ENCODE data around the gene RXRB. TPM values are rescaled to one million over a fixed set of nuclear protein-coding genes. Genes with fewer than 3 reads are reported as not detected.
"Not testable (repeated sequence)": the region's sequence is repeated elsewhere in the genome, so short reads cannot be mapped to it uniquely, and the experiment has no call there.

Gene RXRB
- polyA plus RNA-seq (ENCODE audit: insufficient read length), result 65.6 TPM
- long read RNA-seq, donor 1, transcript RXRB-201 (10 exons, 2,908 nt), result major isoform, 9 of 118 reads
- long read RNA-seq, donor 1, partial matches to known transcripts, result 64 of 118 reads
- long read RNA-seq, donor 1, other reads (novel, unspliced or antisense), result 34 of 118 reads
- long read RNA-seq, donor 2, transcript RXRB-201 (10 exons, 2,908 nt), result major isoform, 5 of 50 reads
- long read RNA-seq, donor 2, partial matches to known transcripts, result 32 of 50 reads
- long read RNA-seq, donor 2, other reads (novel, unspliced or antisense), result 6 of 50 reads
- long read RNA-seq, donor 3, partial matches to known transcripts, result 51 of 81 reads
- long read RNA-seq, donor 3, other reads (novel, unspliced or antisense), result 22 of 81 reads
- long read RNA-seq, donor 4, result 0 reads
- long read RNA-seq, donor 5, transcript RXRB-201 (10 exons, 2,908 nt), result major isoform, 7 of 140 reads
- long read RNA-seq, donor 5, partial matches to known transcripts, result 98 of 140 reads
- long read RNA-seq, donor 5, other reads (novel, unspliced or antisense), result 30 of 140 reads
- long read RNA-seq, donor 6, partial matches to known transcripts, result 101 of 110 reads
- long read RNA-seq, donor 6, other reads (novel, unspliced or antisense), result 0 of 110 reads
- long read RNA-seq, donor 7, transcript RXRB-202 (10 exons, 2,846 nt), result major isoform, 9 of 17 reads
- long read RNA-seq, donor 7, partial matches to known transcripts, result 0 of 17 reads
- long read RNA-seq, donor 7, other reads (novel, unspliced or antisense), result 0 of 17 reads
- long read RNA-seq, donor 8, partial matches to known transcripts, result 21 of 28 reads
- long read RNA-seq, donor 8, other reads (novel, unspliced or antisense), result 5 of 28 reads

GRCh38 chr6:33200219-33201146 is at the start of gene RXRB, which contains the start of gene SLC39A7:
TSS of gene RXRB (minus strand) at chr6:33200665. CDS start at chr6:33200476, 189 bp downstream.
TSS of gene SLC39A7 (plus strand) at chr6:33200867. CDS start at chr6:33201246, 379 bp downstream.
- DNase-seq, result peak; percentile 100

GRCh38 chr6:33249732-33250630 is 49.5 kb upstream of the RXRB start:
- DNase-seq, result no peak

- peak; percentile 97 for DNase-seq
Measured at GRCh38 chr6:33248932-33249731, 48.7 kb upstream of the RXRB start.

- DNase-seq, result no peak
Measured at GRCh38 chr6:33248643-33248931, 48.1 kb upstream of the RXRB start.

- DNase-seq, result peak; percentile 92
Measured at GRCh38 chr6:33247977-33248642, 47.6 kb upstream of the RXRB start.

GRCh38 chr6:33243476-33243875 is 43.0 kb upstream of the RXRB start:
- no peak for DNase-seq

- no peak for DNase-seq
Measured at GRCh38 chr6:33241968-33242367, 41.5 kb upstream of the RXRB start.

- no peak for DNase-seq
Measured at GRCh38 chr6:33237741-33238140, 37.3 kb upstream of the RXRB start.

GRCh38 chr6:33236852-33237251 is 36.4 kb upstream of the RXRB start:
- DNase-seq, result no peak

GRCh38 chr6:33236328-33236727 is 35.9 kb upstream of the RXRB start:
- DNase-seq, result no peak

GRCh38 chr6:33235221-33235634 is 34.8 kb upstream of the RXRB start:
- DNase-seq, result peak; percentile 61

- DNase-seq, result not testable (repeated sequence)
Measured at GRCh38 chr6:33226503-33227120, 26.1 kb upstream of the RXRB start.

GRCh38 chr6:33217681-33218080 is 17.2 kb upstream of the RXRB start:
- no peak for DNase-seq

GRCh38 chr6:33217246-33217645 is 16.8 kb upstream of the RXRB start:
- DNase-seq, result no peak

- no peak for DNase-seq
Measured at GRCh38 chr6:33216117-33216649, 15.7 kb upstream of the RXRB start.

GRCh38 chr6:33215271-33216116 is 15.0 kb upstream of the RXRB start:
- DNase-seq, result no peak

GRCh38 chr6:33213989-33214335 is 13.5 kb upstream of the RXRB start:
- DNase-seq, result no peak
